HepG2 (cell line): ENCODE results near the gene PATZ1. TPM values are rescaled to one million over a fixed set of nuclear protein-coding genes. Genes with fewer than 3 reads are reported as not detected.

Experiments
- ATAC-seq: fragments of 200-7000 bp; cut with Tn5 transposase; 3 replicates; pipeline ENCODE4 v1.9.1; 2020; ENCODE audit warnings: mild to moderate bottlenecking, moderate library complexity
- BruUV-seq: library from RNA; stranded (reverse); fragments of 400-500 nt; replicated peaks from 2 replicates; lab custom pipeline; 2021; lab: Mats Ljungman, UMichigan
- CTCF ChIA-PET: fragments of 300-600 bp; formaldehyde crosslinking; extraction: SDS; loops from one replicate; lab custom pipeline; 2021; ENCODE audit warnings: low total read pairs, inconsistent platforms, low intra/inter-chr PET ratio; lab: Yijun Ruan, JAX
- POLR2A ChIA-PET: fragments of 350-600 bp; sonication (Branson Sonifier 250); formaldehyde crosslinking; loops from one replicate; lab custom pipeline; 2020; ENCODE audit warnings: antibody characterized with exemption, inconsistent platforms; lab: Yijun Ruan, JAX
- DNase-seq: peaks from one replicate; pipeline ENCODE4 v3.0.0-alpha.2; 2015; ENCODE audit warnings: low spot score
- FAIRE-seq: peaks from 3 replicates; lab custom pipeline; 2011; peaks lifted over from hg19 to GRCh38; lab: Jason Lieb, UNC
- H2AFZ ChIP-seq: one replicate; pipeline ENCODE4 v1.6.1; 2011; ENCODE audit warnings: low read length, inconsistent platforms
- H3K27ac ChIP-seq: fragments of 300-600 bp; 3 replicates; pipeline ENCODE4 v1.8.0; 2011; ENCODE audit warnings: mixed run types, mild to moderate bottlenecking, mixed read lengths, low read length, inconsistent platforms; ENCODE audit not compliant: insufficient read depth; ENCODE audit errors: extremely low read length
- H3K27me3 ChIP-seq, 2 experiments: fragments of 200-600 bp in 1 of 2; 2 replicates in 1 of 2; 3 replicates in 1 of 2; pipeline versions ENCODE4 v1.6.0 to v1.8.0; 2011; ENCODE audit warnings: low read length in 2 of 2, mild to moderate bottlenecking in 2 of 2, moderate library complexity in 2 of 2, inconsistent platforms in 1 of 2; ENCODE audit not compliant: insufficient read depth in 2 of 2, control insufficient read depth in 1 of 2
- H3K36me3 ChIP-seq, 2 experiments: fragments of 200-600 bp in 1 of 2; replicated peaks in 1 of 2; 2 replicates in 1 of 2; 3 replicates in 1 of 2; pipeline versions ENCODE4 v1.5.1 to v1.8.0; 2011; ENCODE audit warnings: low read length in 2 of 2, inconsistent platforms in 1 of 2; ENCODE audit not compliant: insufficient read depth in 2 of 2, control insufficient read depth in 1 of 2
- H3K4me1 ChIP-seq: 2 replicates; pipeline ENCODE4 v1.5.1; 2012; ENCODE audit warnings: low read length, inconsistent platforms; ENCODE audit not compliant: insufficient read depth
- H3K4me2 ChIP-seq: 2 replicates; pipeline ENCODE4 v1.6.0; 2011; ENCODE audit warnings: low read depth, low read length, inconsistent platforms
- H3K4me3 ChIP-seq, 3 experiments: fragments of 200-600 bp in 1 of 3; sonication (generic), shearing (Covaris generic) in 1 of 3; replicated peaks in 1 of 3; 2 replicates each; pipeline ENCODE4 v1.5.1; 2011 to 2016; ENCODE audit warnings: low read length in 3 of 3, inconsistent platforms in 2 of 3, low read depth in 2 of 3, mild to moderate bottlenecking in 2 of 3, control low read depth in 1 of 3, mixed read lengths in 1 of 3; ENCODE audit not compliant: insufficient read depth in 1 of 3
- H3K79me2 ChIP-seq: one replicate; pipeline ENCODE4 v1.6.1; 2011; ENCODE audit warnings: low read length, inconsistent platforms; ENCODE audit not compliant: insufficient read depth
- H3K9ac ChIP-seq: 2 replicates; pipeline ENCODE4 v1.6.0; 2011; ENCODE audit warnings: mild to moderate bottlenecking, low read depth, low read length, inconsistent platforms; ENCODE audit not compliant: insufficient read depth
- H3K9me3 ChIP-seq: 2 replicates; pipeline ENCODE4 v1.5.1; 2012; ENCODE audit warnings: mild to moderate bottlenecking, low read length
- H4K20me1 ChIP-seq: 2 replicates; pipeline ENCODE4 v1.6.0; 2011; ENCODE audit warnings: inconsistent platforms, mild to moderate bottlenecking, low read length, moderate library complexity; ENCODE audit not compliant: insufficient read depth
- CBFB ChIP-seq: sonication (generic); formaldehyde crosslinking; IDR thresholded peaks from 2 replicates; pipeline ENCODE4 v1.4.0; 2020; ENCODE audit warnings: missing genetic modification reagents
- CEBPB ChIP-seq: IDR thresholded peaks from 2 replicates; pipeline ENCODE4 v1.6.1; 2011; ENCODE audit warnings: low read depth, low read length, improper control_type of control experiment, borderline replicate concordance
- CREBL2 ChIP-seq: sonication (generic); formaldehyde crosslinking; IDR thresholded peaks from 2 replicates; pipeline ENCODE4 v1.8.1; 2023; ENCODE audit warnings: missing genetic modification reagents, mild to moderate bottlenecking, borderline replicate concordance
- ETS1 ChIP-seq: sonication (generic); formaldehyde crosslinking; IDR thresholded peaks from 2 replicates; pipeline ENCODE4 v1.4.0; 2020; ENCODE audit warnings: missing genetic modification reagents
- FOSL2 ChIP-seq: sonication (generic); formaldehyde crosslinking; IDR thresholded peaks from 2 replicates; pipeline ENCODE4 v1.4.0; 2020; ENCODE audit warnings: missing genetic modification reagents
- FOXK1 ChIP-seq: sonication (generic); formaldehyde crosslinking; IDR thresholded peaks from 2 replicates; pipeline ENCODE4 v1.4.0; 2020; ENCODE audit warnings: low read depth, missing genetic modification reagents, borderline replicate concordance
- GLMP ChIP-seq: sonication (generic); formaldehyde crosslinking; IDR thresholded peaks from 2 replicates; pipeline ENCODE4 v1.9.0; 2021; ENCODE audit warnings: missing genetic modification reagents, mild to moderate bottlenecking, borderline replicate concordance
- IRF2 ChIP-seq: IDR thresholded peaks from 2 replicates; pipeline ENCODE4 v1.6.1; 2018; ENCODE audit warnings: missing genetic modification reagents, missing compliant biosample characterization
- MED1 ChIP-seq: sonication (generic); formaldehyde crosslinking; IDR thresholded peaks from 2 replicates; pipeline ENCODE4 v1.4.0; 2020; ENCODE audit warnings: missing genetic modification reagents
- NFYC ChIP-seq: IDR thresholded peaks from 2 replicates; pipeline ENCODE4 v1.6.1; 2016; ENCODE audit warnings: missing genetic modification reagents, missing compliant biosample characterization
- PTBP1 ChIP-seq: fragments of 200-400 bp; formaldehyde crosslinking; IDR thresholded peaks from 2 replicates; pipeline ENCODE4 v1.6.1; 2018; ENCODE audit warnings: low read length, low read depth; ENCODE audit not compliant: poor library complexity, severe bottlenecking
- RBFOX2 ChIP-seq: fragments of 200-400 bp; formaldehyde crosslinking; IDR thresholded peaks from 2 replicates; pipeline ENCODE4 v1.6.1; 2017; ENCODE audit warnings: low read depth, mild to moderate bottlenecking, low read length
- SRF ChIP-seq: IDR thresholded peaks from 2 replicates; pipeline ENCODE4 v1.6.1; 2011; ENCODE audit warnings: mild to moderate bottlenecking, low read depth, low read length, moderate library complexity
- ZBTB2 ChIP-seq: sonication (generic); formaldehyde crosslinking; IDR thresholded peaks from 2 replicates; pipeline ENCODE4 v1.8.0; 2022; ENCODE audit warnings: low read depth, missing genetic modification reagents
- ZBTB21 ChIP-seq: sonication (generic); formaldehyde crosslinking; IDR thresholded peaks from 2 replicates; pipeline ENCODE4 v1.4.0; 2020; ENCODE audit warnings: missing genetic modification reagents
- ZBTB26 ChIP-seq: IDR thresholded peaks from 2 replicates; pipeline ENCODE4 v1.6.1; 2016; ENCODE audit warnings: missing compliant biosample characterization, missing genetic modification reagents, borderline replicate concordance
- ZKSCAN8 ChIP-seq: IDR thresholded peaks from 2 replicates; pipeline ENCODE4 v1.6.1; 2016; ENCODE audit warnings: borderline replicate concordance, missing genetic modification reagents, missing compliant biosample characterization
- ZNF691 ChIP-seq: sonication (generic); formaldehyde crosslinking; IDR thresholded peaks from 2 replicates; pipeline ENCODE4 v1.4.0; 2020; ENCODE audit warnings: missing genetic modification reagents, low read depth, mild to moderate bottlenecking, borderline replicate concordance
- ZNF816 ChIP-seq: sonication (generic); formaldehyde crosslinking; IDR thresholded peaks from 2 replicates; pipeline ENCODE4 v1.8.0; 2022; ENCODE audit warnings: missing genetic modification reagents, mild to moderate bottlenecking, borderline replicate concordance
- ZZZ3 ChIP-seq: sonication (generic); formaldehyde crosslinking; IDR thresholded peaks from 2 replicates; pipeline ENCODE4 v1.4.0; 2020; ENCODE audit warnings: missing genetic modification reagents, mild to moderate bottlenecking, borderline replicate concordance
- WGBS: methylation state at CpG from one replicate; pipeline ENCODE4 v1.1.6; 2017; ENCODE audit warnings: low lambda C conversion rate; 5-methylcytosine and 5-hydroxymethylcytosine counted together
- in situ Hi-C: cut with HindIII; loops from 2 replicates; pipeline ENCODE4 v1.10.0; 2017; ENCODE audit warnings: low pct_unique_long_range_greater_than_20kb; ENCODE audit not compliant: extremely low pct_ligation_motif_present
- intact Hi-C: fragments of 100-400 bp; cut with micrococcal nuclease; formaldehyde crosslinking; loops from one replicate; pipeline ENCODE4 v1.10.0; 2022; ENCODE audit not compliant: unreplicated experiment
- polyA plus RNA-seq, 8 experiments: library from polyadenylated mRNA; depleted of rRNA in 3 of 8; stranded (reverse) in 7 of 8; unstranded in 1 of 8; fragments of >200 nt; fragmentation: Illumina TruSeq in 4 of 8; extraction: Trizol in 4 of 8; gene quantifications; 2 replicates each; pipeline versions ENCODE4 v1.2.1 to v1.2.3, GENCODE V29; 2011 to 2016; ENCODE audit warnings: low read depth in 4 of 8, missing spikeins in 1 of 8, mixed read lengths in 1 of 8; ENCODE audit not compliant: insufficient read depth in 1 of 8
- total RNA-seq, 5 experiments: library from RNA; depleted of rRNA; stranded (reverse); fragments of >200 nt; fragmentation: Illumina TruSeq; extraction: Trizol; gene quantifications; 2 replicates each; pipeline ENCODE4 v1.2.3, GENCODE V29; 2016; ENCODE audit warnings: low read depth in 1 of 5

Gene PATZ1
- total and polyA plus RNA-seq, 2 of the 13 experiments (the other 11 are each of a cell fraction or from before 2014, with no cell fraction given), result 24.9 to 30.5 TPM

GRCh38 chr22:31332886-31333285 is 13.3 kb downstream of the PATZ1 start:
- H3K9ac ChIP-seq, result no peak overlapping the region
- ATAC-seq (no peak), FAIRE-seq (no peak), DNase-seq (no peak)
- H3K4me2 ChIP-seq, result no peak overlapping the region
- no peak overlapping the region for H3K27ac ChIP-seq
- intact Hi-C loops, result no loop called here
- H3K27me3 ChIP-seq, result no peaks in the 10 kb centered on the region
- H2AFZ ChIP-seq, result no peak overlapping the region
- BruUV-seq, result no TSS peak
- H3K79me2 ChIP-seq, result peaks cover 31% of the 10 kb centered on the region
- in situ Hi-C loops, result no loop called here
- peaks cover 52 to 89% of the 10 kb centered on the region in 2 experiments for H3K36me3 ChIP-seq
- TF ChIP-seq ZKSCAN8 (CRISPR knock-in tag) (no peak), RBFOX2 (no peak), PTBP1 (no peak), ETS1 (CRISPR knock-in tag) (no peak), ZBTB26 (no peak), GLMP (CRISPR knock-in tag) (no peak), SRF (no peak), IRF2 (CRISPR knock-in tag) (no peak), CBFB (CRISPR knock-in tag) (no peak), ZBTB2 (CRISPR knock-in tag) (no peak), ZBTB21 (CRISPR knock-in tag) (no peak), ZZZ3 (CRISPR knock-in tag) (no peak), MED1 (CRISPR knock-in tag) (no peak), CEBPB (no peak), NFYC (no peak), CREBL2 (CRISPR knock-in tag) (no peak), ZNF691 (no peak), FOSL2 (CRISPR knock-in tag) (no peak), ZNF816 (CRISPR knock-in tag) (no peak), FOXK1 (CRISPR knock-in tag) (no peak)
- POLR2A ChIA-PET, result no interaction called here
- H3K9me3 ChIP-seq, result no peaks in the 10 kb centered on the region
- H3K4me3 ChIP-seq, result no peak overlapping the region
- CTCF ChIA-PET, result no interaction called here
- peaks cover 40% of the 10 kb centered on the region for H4K20me1 ChIP-seq
- peaks cover 14% of the 10 kb centered on the region for H3K4me1 ChIP-seq
- WGBS, result 94% methylated on average over 1 of the region's 1 CpG
